GM12801 (cell line): Measurements from ENCODE around the gene UST.

Experiments used
- CTCF ChIP-seq: IDR thresholded peaks from one replicate; pipeline ENCODE4 v1.5.1; 2011; ENCODE audit warnings: control low read depth; ENCODE audit not compliant: insufficient read length; ENCODE audit errors: extremely low read depth

The UST gene

GRCh38 chr6:149118737-149119653 is 372.2 kb downstream of the UST start:
- no peak for TF ChIP-seq CTCF

GRCh38 chr6:149122850-149123821 is 376.3 kb downstream of the UST start:
- no peak for TF ChIP-seq CTCF

- TF ChIP-seq CTCF, result no peak
These were observed 378.5 kb downstream of the UST start for GRCh38 chr6:149125309-149125708.
